Testis (tissue), 5 donors: ENCODE measurements around the gene SRSF6. TPM values are rescaled to one million over a fixed set of nuclear protein-coding genes. Genes with fewer than 3 reads are reported as not detected.
A peak's percentile ranks its signal among the peaks of the same experiment; 100 is the strongest.

Experiments used
- DNase-seq: peaks from one replicate; pipeline ENCODE4 v3.0.0-alpha.2; 2019
- H3K27ac ChIP-seq, 2 donors: fragments of 200-600 bp; sonication (generic); one replicate each; pipeline ENCODE4 v1.5.1; 2019
- H3K27me3 ChIP-seq: fragments of 200-600 bp; sonication (generic); one replicate; pipeline ENCODE4 v1.5.1; 2019
- H3K36me3 ChIP-seq: fragments of 200-600 bp; sonication (generic); one replicate; pipeline ENCODE4 v1.5.1; 2017; ENCODE audit warnings: low read depth; ENCODE audit errors: missing control alignments
- H3K4me1 ChIP-seq: fragments of 200-600 bp; sonication (generic); one replicate; pipeline ENCODE4 v1.5.1; 2019
- H3K4me3 ChIP-seq, 2 donors: fragments of 200-600 bp; sonication (generic); one replicate each; pipeline ENCODE4 v1.5.1; 2017 to 2019
- H3K9me3 ChIP-seq: fragments of 200-600 bp; sonication (generic); one replicate; pipeline ENCODE4 v1.5.1; 2017
- CTCF ChIP-seq, 3 experiments: fragments of 450-650 bp in 2 of 3; fragments of 200-600 bp in 1 of 3; sonication (generic) in 1 of 3; IDR thresholded peaks; one replicate each; pipeline ENCODE4 v1.5.1; 2016 to 2019; ENCODE audit warnings: antibody characterized with exemption in 3 of 3, mild to moderate bottlenecking in 2 of 3, moderate library complexity in 1 of 3
- POLR2A ChIP-seq: fragments of 450-650 bp; IDR thresholded peaks from one replicate; pipeline ENCODE4 v1.6.1; 2017; ENCODE audit warnings: antibody characterized with exemption, mild to moderate bottlenecking, moderate library complexity
- WGBS, 2 donors: methylation state at CpG; one replicate each; pipeline ENCODE4 v1.1.5; 2018; 5-methylcytosine and 5-hydroxymethylcytosine counted together
- intact Hi-C: fragments of 100-400 bp; cut with DNase I; formaldehyde crosslinking; loops from one replicate; pipeline ENCODE4 v1.15.1; 2023; ENCODE audit warnings: low total_unique reads
- long read RNA-seq, 2 donors: transcript quantifications; one replicate each; lab custom pipeline, GENCODE V29; 2026
- polyA plus RNA-seq: library from polyadenylated mRNA; stranded (reverse); fragments of 350-450 nt; fragmentation: Illumina TruSeq; extraction: RNeasy Lipid Tissue Mini Kit (QIAGEN cat#74804); gene quantifications from one replicate; pipeline ENCODE4 v1.2.3, GENCODE V29; 2014; ENCODE audit warnings: low read depth, low replicate concordance; ENCODE audit not compliant: insufficient read depth
- total RNA-seq, 2 donors: library from RNA; depleted of rRNA; stranded (reverse); fragments of >200 nt; gene quantifications; one replicate each; pipeline ENCODE4 v1.2.3, GENCODE V29; 2016

The SRSF6 gene
- total RNA-seq (100 to 1,000 TPM in 1 of 2 donors, 10 to 100 TPM in 1; 90.4 to 127 TPM), polyA plus RNA-seq (100.0 TPM)
- long read RNA-seq, donor 1, full-length matches to known transcripts: 29 of 35 reads
- long read RNA-seq, donor 1, partial matches to known transcripts: 6 of 35 reads
- long read RNA-seq, donor 1, other reads (novel, unspliced or antisense): 0 of 35 reads
- long read RNA-seq, donor 2, full-length matches to known transcripts: 15 of 15 reads
- long read RNA-seq, donor 2, partial matches to known transcripts: 0 of 15 reads
- long read RNA-seq, donor 2, other reads (novel, unspliced or antisense): 0 of 15 reads

- peak; percentile 98 for DNase-seq
- H3K4me1 ChIP-seq: peaks cover 11% of the 10 kb centered on the region
- WGBS, 2 donors: 0% methylated on average over 26 to 77 of the region's 101 CpGs
- no peaks in the 10 kb centered on the region for H3K9me3 ChIP-seq
- H3K27ac ChIP-seq: peak within 1 kb of the TSS; percentile 100
- peak within 1 kb of the TSS; percentile 95 to 99 for H3K4me3 ChIP-seq
- no peaks in the 10 kb centered on the region for H3K27me3 ChIP-seq
- intact Hi-C loops: no loop called here
- H3K36me3 ChIP-seq: no peaks in the 10 kb centered on the region
- TF ChIP-seq CTCF (IDR thresholded peaks at IDR 0.05) (no peak), POLR2A (peak; percentile 92)
These were observed at the start of gene SRSF6 for GRCh38 chr20:43457640-43458421. SRSF6 (plus strand) TSS chr20:43457896; CDS start chr20:43458034, 138 bp downstream.

DNA sequence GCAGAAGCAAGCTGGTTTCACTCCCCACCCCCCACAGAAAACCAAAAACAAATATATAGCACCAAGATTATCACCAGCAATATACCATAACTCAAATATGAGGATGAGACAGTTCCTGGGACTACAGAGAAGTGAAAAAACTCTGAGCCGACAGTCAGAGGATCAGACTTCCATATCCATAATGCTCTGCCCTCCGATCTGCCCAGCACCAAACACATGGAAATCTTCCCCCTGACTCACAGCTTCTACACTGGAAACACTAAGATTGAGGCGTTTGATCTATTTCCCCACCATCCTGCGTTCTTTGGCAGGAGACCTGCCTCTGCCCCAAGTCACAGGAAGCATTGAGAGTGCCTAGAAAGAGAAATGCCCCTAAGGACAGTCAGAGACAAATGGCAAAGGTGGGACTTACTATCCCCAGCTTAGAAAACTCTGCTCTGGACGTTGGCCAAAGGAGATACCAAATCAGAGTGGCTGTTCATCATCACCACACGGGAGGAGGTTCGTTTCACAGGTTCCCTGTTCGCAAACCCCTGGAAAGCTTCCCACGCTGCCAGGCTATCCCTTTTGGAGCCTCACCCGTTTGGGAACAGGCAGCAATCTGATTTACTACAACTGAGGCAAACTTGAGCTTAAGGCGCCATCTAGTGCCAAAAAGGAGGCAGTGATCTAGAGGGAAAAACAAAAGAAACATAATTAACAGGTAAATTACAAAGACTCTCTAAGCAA lies 48.7 kb upstream of the SRSF6 start:
- no peaks in the 10 kb centered on the region for H3K36me3 ChIP-seq
- no peaks in the 10 kb centered on the region for H3K4me1 ChIP-seq
- no peaks in the 10 kb centered on the region for H3K9me3 ChIP-seq
- TF ChIP-seq POLR2A: no peak
- TF ChIP-seq CTCF (IDR thresholded peaks at IDR 0.05): peak in 1 of 3 experiments; percentile 32
- H3K27me3 ChIP-seq: no peaks in the 10 kb centered on the region
- H3K4me3 ChIP-seq: no peak overlapping the region
- intact Hi-C loops: no loop called here
- H3K27ac ChIP-seq: no peak overlapping the region
- peak; percentile 50 for DNase-seq
- 25 to 29% methylated on average over 11 of the region's 11 CpGs for WGBS, 2 donors

GRCh38 chr20:43409577-43409913 lies 48.2 kb upstream of the SRSF6 start:
- Histone ChIP-seq H3K27me3 (no peaks in the 10 kb centered on the region), H3K4me3 (no peak overlapping the region), H3K4me1 (no peaks in the 10 kb centered on the region), H3K9me3 (no peaks in the 10 kb centered on the region), H3K36me3 (no peaks in the 10 kb centered on the region), H3K27ac (no peak overlapping the region)
- WGBS, 2 donors: 56 to 94% methylated on average over 2 of the region's 2 CpGs
- TF ChIP-seq CTCF (IDR thresholded peaks at IDR 0.05) (no peak), POLR2A (no peak)
- DNase-seq: no peak
- intact Hi-C loops: no loop called here

GRCh38 chr20:43415661-43416430 lies 41.9 kb upstream of the SRSF6 start:
- H3K4me3 ChIP-seq: no peak overlapping the region
- no peaks in the 10 kb centered on the region for H3K36me3 ChIP-seq
- no peaks in the 10 kb centered on the region for H3K4me1 ChIP-seq
- no peak for DNase-seq
- WGBS, 2 donors: 74 to 82% methylated on average over 8 to 12 of the region's 12 CpGs
- no peaks in the 10 kb centered on the region for H3K9me3 ChIP-seq
- TF ChIP-seq CTCF (IDR thresholded peaks at IDR 0.05): no peak
- no peak for TF ChIP-seq POLR2A
- intact Hi-C loops: no loop called here
- no peak overlapping the region for H3K27ac ChIP-seq
- no peaks in the 10 kb centered on the region for H3K27me3 ChIP-seq
